HG02759 (cell line): ENCODE measurements around the gene TBC1D10A.

ENCODE experiments used
- ATAC-seq: cut with Tn5 transposase; IDR thresholded peaks from one replicate; pipeline ENCODE4 v1.9.1; 2021; ENCODE audit warnings: mild to moderate bottlenecking, moderate library complexity; ENCODE audit not compliant: unreplicated experiment

TBC1D10A gene

GRCh38 chr22:30286813-30287647 lies 39.7 kb downstream of the TBC1D10A start:
- ATAC-seq, result no peak

- ATAC-seq, result no peak
These were observed 40.4 kb downstream of the TBC1D10A start for GRCh38 chr22:30286331-30286730.

DNA sequence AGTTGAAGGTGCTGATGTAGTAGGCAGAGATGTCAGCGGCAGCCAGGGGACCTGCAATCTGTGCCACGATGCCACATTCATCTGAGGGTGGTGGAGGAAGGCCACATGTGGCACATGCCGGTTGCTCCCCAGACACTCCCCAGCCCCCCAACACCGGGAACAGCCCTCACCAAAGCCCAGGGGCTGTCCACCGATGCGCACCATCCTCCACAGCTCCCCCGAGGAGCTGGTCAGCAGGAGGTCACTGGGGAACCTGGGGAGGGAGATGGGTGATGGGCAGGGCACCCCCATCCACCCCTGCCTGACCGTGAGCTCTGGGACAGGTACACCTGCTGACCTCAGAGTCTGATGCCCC lies 40.9 kb downstream of the TBC1D10A start:
- ATAC-seq, result no peak

- ATAC-seq, result no peak
These were observed 41.4 kb downstream of the TBC1D10A start for GRCh38 chr22:30285176-30285845.

DNA sequence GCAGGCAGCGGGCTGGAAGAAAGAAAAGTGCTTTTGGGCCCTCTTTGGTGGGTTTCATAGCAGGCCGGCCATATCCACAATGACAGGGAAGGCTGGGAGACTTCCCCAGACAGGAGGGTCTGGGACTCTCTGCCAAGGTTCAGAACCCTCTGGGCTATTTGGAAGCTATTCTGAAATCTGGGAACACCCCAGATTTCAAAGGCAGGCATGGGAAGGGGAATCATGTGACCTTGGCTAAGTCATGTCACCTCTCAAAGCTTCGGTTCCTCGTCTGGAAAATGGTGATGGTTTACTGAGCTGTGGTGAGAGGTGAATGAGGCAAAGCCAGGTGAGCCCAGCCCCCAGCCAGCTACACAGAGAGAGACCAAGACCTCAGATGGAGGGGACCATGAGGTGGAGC lies 42.1 kb downstream of the TBC1D10A start:
- no peak for ATAC-seq

- no peak for ATAC-seq
These were observed 42.6 kb downstream of the TBC1D10A start for GRCh38 chr22:30284172-30284571.

DNA sequence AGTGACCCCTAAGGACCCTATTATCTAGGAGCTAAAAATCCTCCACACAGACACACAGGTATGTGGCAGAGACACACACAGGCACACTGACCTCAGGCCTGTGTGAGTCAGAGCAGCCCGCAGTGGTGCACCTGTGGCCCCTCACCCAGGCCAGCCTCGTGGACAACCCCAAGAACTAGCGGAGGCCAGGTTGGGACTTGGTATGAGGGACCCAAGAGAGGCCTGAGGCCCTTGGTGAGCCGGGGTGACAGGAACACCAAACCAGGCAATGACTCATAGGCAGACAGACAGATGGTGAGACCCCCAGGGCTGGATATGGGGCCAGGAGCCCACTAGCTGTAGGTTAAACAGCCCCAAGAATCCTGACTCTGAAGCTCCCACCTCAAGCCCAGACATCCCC lies 43.4 kb downstream of the TBC1D10A start:
- ATAC-seq, result no peak

DNA sequence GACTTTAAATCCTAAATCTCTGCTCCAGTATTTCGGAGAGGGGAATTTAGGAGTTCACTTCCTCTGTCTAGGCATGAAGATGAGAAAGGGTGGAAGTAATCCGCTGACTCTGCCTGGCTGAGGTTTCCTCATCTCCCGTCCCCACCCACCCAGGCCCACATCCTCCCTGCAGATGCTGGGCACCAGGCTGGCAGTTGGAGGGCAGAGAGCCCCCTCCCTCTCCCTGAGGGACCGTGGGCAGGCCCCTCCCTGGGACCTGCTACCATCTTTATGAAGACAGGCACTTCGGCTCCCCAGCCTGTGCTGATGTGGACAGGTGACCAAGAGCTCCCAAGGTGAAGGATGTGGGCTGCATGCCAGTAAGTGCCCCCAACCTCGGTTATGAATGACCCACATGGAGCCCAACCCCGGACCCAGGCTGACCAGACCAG lies 44.1 kb downstream of the TBC1D10A start:
- ATAC-seq, result no peak

- no peak for ATAC-seq
These were observed 46.2 kb downstream of the TBC1D10A start for GRCh38 chr22:30280505-30280904.

DNA sequence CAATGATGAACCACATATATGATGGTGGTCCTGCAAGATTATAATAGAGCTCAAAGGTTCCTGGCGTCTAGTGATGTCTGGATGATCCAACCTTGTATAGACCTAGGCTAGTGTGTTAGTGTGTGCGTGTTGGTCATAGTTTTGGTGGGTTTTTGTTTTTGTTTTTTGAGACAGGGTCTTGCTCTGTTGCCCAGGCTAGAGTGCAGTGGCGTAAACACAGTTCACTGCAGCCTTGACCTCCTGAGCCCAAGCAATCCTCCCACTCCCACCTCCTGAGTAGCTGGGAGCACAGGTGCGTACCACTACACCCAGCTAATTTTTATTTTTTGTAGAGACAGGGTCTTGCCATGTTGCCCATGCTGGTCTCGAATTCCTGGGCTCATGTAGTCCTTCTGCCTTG lies 46.8 kb downstream of the TBC1D10A start:
- ATAC-seq, result no peak

- ATAC-seq, result no peak
These were observed 47.5 kb downstream of the TBC1D10A start for GRCh38 chr22:30279046-30279788.

DNA sequence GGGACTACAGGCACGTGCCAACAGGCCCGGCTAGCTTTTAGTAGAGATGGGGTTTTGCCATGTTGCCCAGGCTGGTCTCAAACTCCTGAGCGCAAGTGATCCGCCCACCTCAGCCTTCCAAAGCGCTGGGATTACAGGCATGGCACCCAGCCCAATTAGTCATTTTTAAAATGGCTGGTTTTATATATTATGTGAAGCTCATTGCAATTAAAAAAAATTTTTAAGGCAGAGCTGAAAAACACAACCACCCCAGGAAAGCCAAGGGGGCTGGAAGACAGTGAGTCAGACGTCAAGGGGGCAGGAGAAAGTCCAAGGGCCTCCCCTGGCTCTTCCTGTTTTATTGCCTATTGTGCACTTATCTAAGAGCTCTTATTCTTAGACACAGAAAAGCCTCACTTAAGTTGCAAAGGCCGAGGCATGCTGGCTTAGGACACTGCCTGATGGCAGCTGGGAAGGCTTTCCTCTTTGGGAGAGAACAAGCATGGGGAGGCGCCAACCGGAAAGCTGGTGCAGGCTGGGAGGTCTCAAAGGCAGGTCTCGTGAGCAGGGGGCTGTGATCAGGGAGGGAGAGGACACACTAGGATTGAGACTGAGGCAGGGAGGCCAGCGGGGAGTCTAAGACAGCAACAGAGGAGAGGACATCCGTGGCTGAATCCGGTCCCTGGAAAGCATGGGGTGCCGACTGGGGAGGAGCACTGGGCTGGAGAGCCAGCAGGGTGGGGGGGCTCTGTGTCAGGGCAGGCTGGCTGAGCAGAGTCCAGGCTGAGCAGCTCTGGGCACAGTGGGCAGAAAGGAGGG lies 49.0 kb downstream of the TBC1D10A start:
- ATAC-seq, result no peak

- ATAC-seq, result no peak
These were observed 50.7 kb downstream of the TBC1D10A start for GRCh38 chr22:30276039-30276438.

DNA sequence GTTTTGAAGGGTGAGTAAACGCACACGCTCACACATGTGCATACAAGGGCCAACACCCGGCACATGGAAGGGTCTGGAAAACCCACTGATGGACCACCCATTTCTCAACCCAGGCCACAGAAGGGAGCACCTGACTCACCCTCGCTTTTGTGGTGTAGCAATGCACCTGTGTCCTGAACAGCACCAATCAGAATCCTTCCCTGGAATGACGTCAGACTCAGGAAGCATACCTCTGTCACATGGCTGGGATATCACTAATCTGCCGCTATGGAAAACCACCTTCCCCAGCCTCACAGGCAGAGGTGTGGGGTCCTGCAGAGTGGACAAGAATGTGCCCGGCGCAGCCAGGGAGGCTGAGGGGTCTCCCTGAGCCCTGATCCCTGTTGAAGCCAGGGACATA lies 51.1 kb downstream of the TBC1D10A start:
- no peak for ATAC-seq

DNA sequence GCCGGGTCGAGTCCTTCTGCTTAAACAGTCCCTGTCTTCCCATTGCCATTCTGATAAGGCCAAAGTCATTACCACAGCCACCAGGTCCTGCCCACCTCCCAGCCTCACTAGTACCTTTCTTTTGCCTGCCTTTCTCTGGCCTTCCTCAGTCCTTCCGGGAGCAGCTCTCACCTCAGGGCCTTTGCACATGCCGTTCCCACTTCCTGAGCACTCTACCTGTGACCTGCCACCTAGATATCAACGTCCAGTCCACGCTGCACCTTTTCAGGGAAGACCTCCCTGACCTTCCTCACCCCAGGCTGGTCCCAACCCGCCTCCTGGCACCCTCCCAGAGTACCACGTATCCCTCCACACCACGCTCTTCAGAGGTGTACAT lies 52.3 kb downstream of the TBC1D10A start:
- no peak for ATAC-seq

DNA sequence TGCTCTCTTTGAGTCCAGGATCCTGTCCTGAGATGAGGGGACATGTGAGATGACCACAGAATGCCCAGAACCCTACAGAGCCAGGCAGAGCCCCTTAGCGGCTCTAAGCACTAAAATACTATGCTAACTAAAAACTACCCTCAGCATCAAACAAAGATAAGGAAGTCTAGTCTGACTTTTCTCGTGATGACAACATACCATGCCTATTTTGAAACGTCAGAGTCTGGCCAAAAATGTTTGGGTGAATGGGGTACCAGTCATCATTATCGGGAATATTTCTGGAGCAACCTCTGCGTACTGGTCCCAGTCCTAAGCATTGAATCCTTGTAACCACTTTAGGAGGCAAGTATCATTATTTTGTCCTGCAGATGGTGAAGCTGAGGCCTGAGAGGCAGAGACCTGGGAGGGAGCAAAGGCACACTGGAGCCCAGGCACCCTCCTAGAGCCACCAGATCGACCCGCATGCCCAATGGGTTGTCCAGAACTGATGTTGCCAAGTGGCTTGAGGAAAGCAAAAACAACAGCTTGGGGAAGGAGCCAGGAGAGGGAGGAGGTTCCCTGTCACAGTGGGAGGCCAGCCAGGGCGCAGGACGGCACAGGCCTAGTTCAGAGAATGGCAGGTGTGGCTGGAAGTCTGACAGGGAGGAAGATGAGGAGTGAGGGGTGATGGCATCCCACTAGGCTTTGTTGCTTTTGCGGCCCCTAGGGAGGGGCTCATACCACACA lies 52.9 kb downstream of the TBC1D10A start:
- ATAC-seq, result no peak

- ATAC-seq, result no peak
These were observed 53.8 kb downstream of the TBC1D10A start for GRCh38 chr22:30272781-30273601.

DNA sequence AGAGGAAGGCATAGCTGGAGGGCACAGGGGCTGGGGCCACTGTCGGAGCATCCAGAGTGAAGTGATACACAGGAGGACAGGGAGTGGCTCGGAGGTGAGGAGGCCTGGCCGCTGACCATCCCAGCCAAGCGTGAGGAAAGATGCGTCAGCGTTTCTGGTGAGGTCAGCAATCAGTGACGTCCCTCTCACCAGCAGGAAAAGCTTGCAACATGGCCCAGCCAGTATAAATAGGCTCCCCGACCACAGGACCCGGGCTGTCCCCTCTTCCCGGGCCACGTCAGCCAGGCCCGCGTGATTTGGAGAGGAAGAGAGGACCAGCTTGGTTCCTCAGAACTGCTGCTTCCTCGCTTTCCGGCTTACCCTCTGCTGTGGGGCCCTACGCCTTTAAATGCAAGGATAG lies 55.9 kb downstream of the TBC1D10A start:
- ATAC-seq, result no peak

GRCh38 chr22:30268331-30268730 lies 58.4 kb downstream of the TBC1D10A start:
- no peak for ATAC-seq
